ENCODE results near the gene FADS3. TPM values are rescaled to one million over a fixed set of nuclear protein-coding genes. Genes with fewer than 3 reads are reported as not detected.

FADS3 gene
- total RNA-seq, 1 donor from 2014 or later, result 10.1 TPM

GRCh38 chr11:61838501-61838900 is 52.8 kb downstream of the FADS3 start:
- H3K4me3 ChIP-seq, result no peak overlapping the region
- peaks cover 78% of the 10 kb centered on the region for H4K20me1 ChIP-seq (ENCODE audit: low read depth)
- H3K27ac ChIP-seq, result no peak overlapping the region
- TF ChIP-seq EZH2phosphoT487 (IDR thresholded peaks at IDR 0.05) (no peak), CTCF (IDR thresholded peaks at IDR 0.05) (no peak), EZH2 (IDR thresholded peaks at IDR 0.05) (no peak)
- peaks cover 7% of the 10 kb centered on the region for H3F3A ChIP-seq (ENCODE audit: low read depth)
- H3K9ac ChIP-seq, result no peak overlapping the region
- Mint-ChIP-seq H3K36me3 (peaks cover 50% of the 10 kb centered on the region), H3K27me3 (ENCODE audit: insufficient read depth, low read depth) (peaks cover 2% of the 10 kb centered on the region), H3K4me3 (no peak overlapping the region), H3K9me3 (no peaks in the 10 kb centered on the region), H3K4me1 (peaks cover 19% of the 10 kb centered on the region), H3K27ac (peak overlapping the region; percentile 79)
- peaks cover 83% of the 10 kb centered on the region for H3K79me2 ChIP-seq (ENCODE audit: low read depth)
- no peak for DNase-seq (ENCODE audit: low spot score)
- peaks cover 7% of the 10 kb centered on the region for H3K4me1 ChIP-seq
- H3K4me2 ChIP-seq, result no peak overlapping the region
- H3K9me3 ChIP-seq (ENCODE audit: low read depth), result no peaks in the 10 kb centered on the region
- peaks cover 17% of the 10 kb centered on the region for H3K36me3 ChIP-seq
- no peak overlapping the region for H2AFZ ChIP-seq (replicated peaks)
- H3K27me3 ChIP-seq, result no peaks in the 10 kb centered on the region

- H3K27ac Mint-ChIP-seq, result no peak overlapping the region
- Histone ChIP-seq H3K4me2 (no peak overlapping the region), H3K27me3 (no peaks in the 10 kb centered on the region), H3K27ac (no peak overlapping the region), H3K79me2 (ENCODE audit: low read depth) (peaks cover 83% of the 10 kb centered on the region), H2AFZ (replicated peaks) (no peak overlapping the region), H3K4me3 (no peak overlapping the region), H3K9me3 (ENCODE audit: low read depth) (no peaks in the 10 kb centered on the region), H4K20me1 (ENCODE audit: low read depth) (peaks cover 85% of the 10 kb centered on the region), H3K9ac (no peak overlapping the region), H3K4me1 (peaks cover 11% of the 10 kb centered on the region), H3K36me3 (peaks cover 17% of the 10 kb centered on the region), H3F3A (ENCODE audit: low read depth) (no peaks in the 10 kb centered on the region)
- TF ChIP-seq EZH2 (IDR thresholded peaks at IDR 0.05) (no peak), CTCF (IDR thresholded peaks at IDR 0.05) (no peak), EZH2phosphoT487 (IDR thresholded peaks at IDR 0.05) (no peak)
- H3K4me3 Mint-ChIP-seq, result no peak overlapping the region
- peaks cover 51% of the 10 kb centered on the region for H3K36me3 Mint-ChIP-seq
- no peak for DNase-seq (ENCODE audit: low spot score)
- H3K4me1 Mint-ChIP-seq, result peaks cover 29% of the 10 kb centered on the region
- H3K27me3 Mint-ChIP-seq (ENCODE audit: insufficient read depth, low read depth), result peaks cover 2% of the 10 kb centered on the region
- no peaks in the 10 kb centered on the region for H3K9me3 Mint-ChIP-seq
Measured at GRCh38 chr11:61837411-61838005, 53.8 kb downstream of the FADS3 start.

GRCh38 chr11:61836193-61836592 is 55.2 kb downstream of the FADS3 start:
- Histone ChIP-seq H3K9me3 (ENCODE audit: low read depth) (no peaks in the 10 kb centered on the region), H3F3A (ENCODE audit: low read depth) (peaks cover 11% of the 10 kb centered on the region), H3K27me3 (no peaks in the 10 kb centered on the region), H3K9ac (no peak overlapping the region), H3K79me2 (ENCODE audit: low read depth) (peaks cover 87% of the 10 kb centered on the region), H3K4me1 (peaks cover 19% of the 10 kb centered on the region), H4K20me1 (ENCODE audit: low read depth) (peaks cover 98% of the 10 kb centered on the region), H2AFZ (replicated peaks) (no peak overlapping the region), H3K27ac (no peak overlapping the region), H3K4me2 (no peak overlapping the region), H3K36me3 (peaks cover 13% of the 10 kb centered on the region), H3K4me3 (no peak overlapping the region)
- no peak for DNase-seq (ENCODE audit: low spot score)
- H3K27ac Mint-ChIP-seq, result no peak overlapping the region
- peaks cover 39% of the 10 kb centered on the region for H3K4me1 Mint-ChIP-seq
- no peak overlapping the region for H3K4me3 Mint-ChIP-seq
- TF ChIP-seq EZH2phosphoT487 (IDR thresholded peaks at IDR 0.05), result no peak
- H3K36me3 Mint-ChIP-seq, result peaks cover 42% of the 10 kb centered on the region
- peaks cover 2% of the 10 kb centered on the region for H3K27me3 Mint-ChIP-seq (ENCODE audit: insufficient read depth, low read depth)
- no peaks in the 10 kb centered on the region for H3K9me3 Mint-ChIP-seq

- Mint-ChIP-seq H3K4me1 (peaks cover 54% of the 10 kb centered on the region), H3K36me3 (peaks cover 31% of the 10 kb centered on the region), H3K27me3 (ENCODE audit: insufficient read depth, low read depth) (no peaks in the 10 kb centered on the region), H3K27ac (peak overlapping the region; percentile 37), H3K4me3 (no peak overlapping the region), H3K9me3 (no peaks in the 10 kb centered on the region)
- Histone ChIP-seq H3K4me2 (peak overlapping the region; percentile 19), H3K9me3 (ENCODE audit: low read depth) (no peaks in the 10 kb centered on the region), H3K27ac (peak overlapping the region; percentile 55), H2AFZ (replicated peaks) (no peak overlapping the region), H3K27me3 (no peaks in the 10 kb centered on the region), H3K79me2 (ENCODE audit: low read depth) (peaks cover 98% of the 10 kb centered on the region), H3F3A (ENCODE audit: low read depth) (peaks cover 18% of the 10 kb centered on the region), H3K36me3 (peaks cover 1% of the 10 kb centered on the region), H4K20me1 (ENCODE audit: low read depth) (peaks cover 100% of the 10 kb centered on the region), H3K4me1 (peaks cover 35% of the 10 kb centered on the region), H3K4me3 (no peak overlapping the region), H3K9ac (no peak overlapping the region)
- DNase-seq (ENCODE audit: low spot score), result no peak
- no peak for TF ChIP-seq EZH2phosphoT487 (IDR thresholded peaks at IDR 0.05)
- no peak for TF ChIP-seq EZH2 (IDR thresholded peaks at IDR 0.05)
- no peak for TF ChIP-seq CTCF (IDR thresholded peaks at IDR 0.05)
Measured at GRCh38 chr11:61834278-61835048, 56.9 kb downstream of the FADS3 start.
